Stimulated activated naive B cell treated with anti-CD40 and anti-IgM and Interleukin-4, amounts not matched to agents 10 μg/mL and 1 μg/mL and 100 μg/mL, for 72 hours (primary cell): ENCODE data around the gene CD84.
A peak's percentile ranks its signal among the peaks of the same experiment; 100 is the strongest.
"Not testable (repeated sequence)": the region's sequence is repeated elsewhere in the genome, so short reads cannot be mapped to it uniquely, and the experiment has no call there.

Experiments used
- ATAC-seq, 2 donors: fragments of 150-1000 bp; cut with Tn5 transposase; replicated peaks; 2 replicates each; pipeline ENCODE4 v1.10.0; 2021; ENCODE audit warnings: moderate library complexity in 1 of 2
- DNase-seq: peaks from one replicate; pipeline ENCODE4 v3.0.0; 2021
- H3K27ac Mint-ChIP-seq: one replicate; pipeline ENCODE4 v1.8.0; 2022; ENCODE audit warnings: mild to moderate bottlenecking, mixed read lengths
- H3K27me3 Mint-ChIP-seq, 2 donors: one replicate each; pipeline ENCODE4 v1.8.0; 2022; ENCODE audit warnings: mixed read lengths in 2 of 2
- H3K36me3 Mint-ChIP-seq, 2 donors: one replicate each; pipeline ENCODE4 v1.8.0; 2022; ENCODE audit warnings: mixed read lengths in 2 of 2, mild to moderate bottlenecking in 1 of 2
- H3K4me1 Mint-ChIP-seq, 2 donors: one replicate each; pipeline ENCODE4 v1.8.0; 2022; ENCODE audit warnings: mixed read lengths in 2 of 2, mild to moderate bottlenecking in 1 of 2
- H3K4me3 Mint-ChIP-seq, 2 donors: one replicate each; pipeline ENCODE4 v1.8.0; 2022; ENCODE audit warnings: mild to moderate bottlenecking in 2 of 2, mixed read lengths in 2 of 2, moderate library complexity in 1 of 2
- H3K9me3 Mint-ChIP-seq, 2 donors: one replicate each; pipeline ENCODE4 v1.8.0; 2022; ENCODE audit warnings: mixed read lengths in 2 of 2, mild to moderate bottlenecking in 1 of 2

CD84 gene

GRCh38 chr1:160579216-160579701 lies at the start of gene CD84:
TSS of gene CD84 (minus strand) at chr1:160579496. CDS start at chr1:160579437, 59 bp downstream.
- ATAC-seq (peak; percentile 54 to 67), DNase-seq (no peak)
- Mint-ChIP-seq H3K9me3 (peaks cover 0 to 4% of the 10 kb centered on the region in 2 donors), H3K27ac (peak within 1 kb of the TSS; percentile 93), H3K36me3 (peaks cover 26 to 34% of the 10 kb centered on the region in 2 donors), H3K4me1 (peaks cover 30 to 57% of the 10 kb centered on the region in 2 donors), H3K4me3 (peak within 1 kb of the TSS; percentile 73 to 90), H3K27me3 (no peaks in the 10 kb centered on the region)

- Mint-ChIP-seq H3K9me3 (peaks cover 3 to 5% of the 10 kb centered on the region in 2 donors), H3K36me3 (peaks cover 66 to 85% of the 10 kb centered on the region in 2 donors), H3K4me1 (peaks cover 70 to 94% of the 10 kb centered on the region in 2 donors), H3K27ac (peak overlapping the region; percentile 87), H3K4me3 (peak overlapping the region; percentile 37 to 43), H3K27me3 (no peaks in the 10 kb centered on the region)
- no peak for ATAC-seq
- DNase-seq = no peak
Observed at GRCh38 chr1:160628799-160629263, 49.5 kb upstream of the CD84 start.

GRCh38 chr1:160627677-160628289 lies 48.5 kb upstream of the CD84 start:
- DNase-seq, ATAC-seq, H3K27me3 Mint-ChIP-seq, H3K9me3 Mint-ChIP-seq: not testable (repeated sequence)
- Mint-ChIP-seq H3K27ac (peak overlapping the region; percentile 98), H3K4me3 (peak overlapping the region; percentile 49 to 72), H3K36me3 (peaks cover 66 to 85% of the 10 kb centered on the region in 2 donors), H3K4me1 (peaks cover 68 to 94% of the 10 kb centered on the region in 2 donors)

- DNase-seq = no peak
- H3K36me3 Mint-ChIP-seq = peaks cover 68 to 87% of the 10 kb centered on the region in 2 donors
- peaks cover 72 to 97% of the 10 kb centered on the region in 2 donors for H3K4me1 Mint-ChIP-seq
- H3K4me3 Mint-ChIP-seq = peak overlapping the region; percentile 74 to 80
- ATAC-seq = peak; percentile 62 to 69
- no peaks in the 10 kb centered on the region for H3K27me3 Mint-ChIP-seq
- peaks cover 3 to 9% of the 10 kb centered on the region in 2 donors for H3K9me3 Mint-ChIP-seq
- H3K27ac Mint-ChIP-seq = peak overlapping the region; percentile 98
Observed at GRCh38 chr1:160626509-160627342, 47.4 kb upstream of the CD84 start.

- Mint-ChIP-seq H3K4me1 (peaks cover 69 to 97% of the 10 kb centered on the region in 2 donors), H3K9me3 (peaks cover 3 to 9% of the 10 kb centered on the region in 2 donors), H3K27ac (peak overlapping the region; percentile 98), H3K36me3 (peaks cover 65 to 85% of the 10 kb centered on the region in 2 donors), H3K4me3 (peak overlapping the region; percentile 66 to 74), H3K27me3 (no peaks in the 10 kb centered on the region)
- ATAC-seq = peak; percentile 11 to 17
- no peak for DNase-seq
Observed at GRCh38 chr1:160625725-160626498, 46.6 kb upstream of the CD84 start.

GRCh38 chr1:160625321-160625720 lies 46.0 kb upstream of the CD84 start:
- H3K4me1 Mint-ChIP-seq = peaks cover 64 to 94% of the 10 kb centered on the region in 2 donors
- H3K9me3 Mint-ChIP-seq = peaks cover 3 to 9% of the 10 kb centered on the region in 2 donors
- peak overlapping the region; percentile 96 for H3K27ac Mint-ChIP-seq
- H3K4me3 Mint-ChIP-seq = peak overlapping the region; percentile 31 to 79
- no peaks in the 10 kb centered on the region for H3K27me3 Mint-ChIP-seq
- DNase-seq = no peak
- peaks cover 60 to 81% of the 10 kb centered on the region in 2 donors for H3K36me3 Mint-ChIP-seq
- ATAC-seq = no peak

GRCh38 chr1:160624464-160624863 lies 45.2 kb upstream of the CD84 start:
- Mint-ChIP-seq H3K4me1 (peaks cover 59 to 92% of the 10 kb centered on the region in 2 donors), H3K36me3 (peaks cover 62 to 80% of the 10 kb centered on the region in 2 donors), H3K27me3 (no peaks in the 10 kb centered on the region), H3K9me3 (peaks cover 3 to 13% of the 10 kb centered on the region in 2 donors), H3K4me3 (peak overlapping the region; percentile 58 to 79), H3K27ac (peak overlapping the region; percentile 96)
- no peak for DNase-seq
- peak; percentile 2 to 23 for ATAC-seq

- peaks cover 65 to 80% of the 10 kb centered on the region in 2 donors for H3K36me3 Mint-ChIP-seq
- H3K4me3 Mint-ChIP-seq = peak overlapping the region; percentile 26 to 79
- DNase-seq (no peak), ATAC-seq (peak; percentile 12 to 30)
- H3K9me3 Mint-ChIP-seq = peaks cover 8 to 19% of the 10 kb centered on the region in 2 donors
- peaks cover 63 to 95% of the 10 kb centered on the region in 2 donors for H3K4me1 Mint-ChIP-seq
- no peaks in the 10 kb centered on the region for H3K27me3 Mint-ChIP-seq
- peak overlapping the region; percentile 96 for H3K27ac Mint-ChIP-seq
Observed at GRCh38 chr1:160623862-160624261, 44.6 kb upstream of the CD84 start.

GRCh38 chr1:160623227-160623633 lies 43.9 kb upstream of the CD84 start:
- peaks cover 65 to 80% of the 10 kb centered on the region in 2 donors for H3K36me3 Mint-ChIP-seq
- peak; percentile 50 to 54 for ATAC-seq
- DNase-seq = no peak
- peak overlapping the region; percentile 79 to 82 for H3K4me3 Mint-ChIP-seq
- no peaks in the 10 kb centered on the region for H3K27me3 Mint-ChIP-seq
- H3K27ac Mint-ChIP-seq = peak overlapping the region; percentile 96
- H3K4me1 Mint-ChIP-seq = peaks cover 62 to 94% of the 10 kb centered on the region in 2 donors
- H3K9me3 Mint-ChIP-seq = peaks cover 10 to 22% of the 10 kb centered on the region in 2 donors

- H3K27me3 Mint-ChIP-seq = no peaks in the 10 kb centered on the region
- peaks cover 59 to 94% of the 10 kb centered on the region in 2 donors for H3K4me1 Mint-ChIP-seq
- ATAC-seq (no peak), DNase-seq (no peak)
- peaks cover 13 to 21% of the 10 kb centered on the region in 2 donors for H3K9me3 Mint-ChIP-seq
- peak overlapping the region; percentile 96 for H3K27ac Mint-ChIP-seq
- H3K4me3 Mint-ChIP-seq = peak overlapping the region; percentile 42 to 79
- H3K36me3 Mint-ChIP-seq = peaks cover 64 to 80% of the 10 kb centered on the region in 2 donors
Observed at GRCh38 chr1:160622501-160623226, 43.4 kb upstream of the CD84 start.

GRCh38 chr1:160621633-160622413 lies 42.5 kb upstream of the CD84 start:
- DNase-seq (no peak), ATAC-seq (peak; percentile 34 to 40)
- Mint-ChIP-seq H3K27me3 (no peaks in the 10 kb centered on the region), H3K27ac (peak overlapping the region; percentile 96), H3K36me3 (peaks cover 63 to 83% of the 10 kb centered on the region in 2 donors), H3K9me3 (peaks cover 11 to 19% of the 10 kb centered on the region in 2 donors), H3K4me1 (peaks cover 57 to 88% of the 10 kb centered on the region in 2 donors), H3K4me3 (peak overlapping the region; percentile 54)

- peaks cover 10 to 18% of the 10 kb centered on the region in 2 donors for H3K9me3 Mint-ChIP-seq
- DNase-seq = peak; percentile 63
- H3K36me3 Mint-ChIP-seq = peaks cover 61 to 80% of the 10 kb centered on the region in 2 donors
- no peaks in the 10 kb centered on the region for H3K27me3 Mint-ChIP-seq
- H3K4me1 Mint-ChIP-seq = peaks cover 51 to 82% of the 10 kb centered on the region in 2 donors
- peak overlapping the region; percentile 96 for H3K27ac Mint-ChIP-seq
- peak overlapping the region; percentile 54 for H3K4me3 Mint-ChIP-seq
- ATAC-seq = peak; percentile 55 to 61
Observed at GRCh38 chr1:160620942-160621632, 41.8 kb upstream of the CD84 start.
